Measurements from ENCODE around the gene SH3BP1. TPM values are rescaled to one million over a fixed set of nuclear protein-coding genes. Genes with fewer than 3 reads are reported as not detected.

The SH3BP1 gene
- polyA plus RNA-seq, 3 donors, result 20.0 to 214 (median 20.0) TPM

GRCh38 chr22:37662039-37662438 is 22.6 kb downstream of the SH3BP1 start:
- Mint-ChIP-seq H3K4me3 (peak overlapping the region; percentile 66 to 69), H3K9me3 (peaks cover 0 to 2% (median 0%) of the 10 kb centered on the region in 7 donors), H3K36me3 (peaks cover 9 to 20% of the 10 kb centered on the region in 2 donors), H3K27me3 (ENCODE audit: low read depth in 3 of 3) (peaks cover 0 to 7% (median 0%) of the 10 kb centered on the region in 3 donors), H3K4me1 (peaks cover 42% of the 10 kb centered on the region), H3K27ac (peak overlapping the region; percentile 21 to 92 (median 77))
- intact Hi-C loops (cut with micrococcal nuclease), result no loop called here
- H3K36me3 ChIP-seq (replicated peaks in 1 of 2; ENCODE audit: control insufficient read depth in 1 of 2, insufficient read depth in 2 of 2, low read length in 2 of 2), result peaks cover 6 to 17% of the 10 kb centered on the region in 2 donors
- H3K9me3 ChIP-seq (replicated peaks in 1 of 2; ENCODE audit: control insufficient read depth in 1 of 2, insufficient read depth in 1 of 2, low read length in 2 of 2), result no peaks in the 10 kb centered on the region
- peak overlapping the region in 1 of 3 experiments; percentile 25 for H3K4me3 ChIP-seq (replicated peaks in 1 of 3; ENCODE audit: low read depth in 2 of 3, low read length in 3 of 3)
- H3K9ac ChIP-seq (ENCODE audit: insufficient read depth, low read length, poor library complexity, severe bottlenecking), result no peak overlapping the region
- 47% methylated on average over 4 of the region's 5 CpGs for WGBS (ENCODE audit: insufficient coverage)
- H3K79me2 ChIP-seq (ENCODE audit: insufficient read depth, low read length), result peaks cover 58% of the 10 kb centered on the region
- no peak overlapping the region for H2AFZ ChIP-seq (ENCODE audit: insufficient read depth, low read depth, low read length, poor library complexity, severe bottlenecking)
- H3K4me1 ChIP-seq (ENCODE audit: control insufficient read depth in 1 of 2, insufficient read depth in 2 of 2, low read length in 2 of 2), result peaks cover 42 to 51% of the 10 kb centered on the region in 2 donors
- no peaks in the 10 kb centered on the region for H3K27me3 ChIP-seq (ENCODE audit: control insufficient read depth in 2 of 2, insufficient read depth in 2 of 2, low read length in 2 of 2)
- peaks cover 27% of the 10 kb centered on the region for H4K20me1 ChIP-seq (ENCODE audit: insufficient read depth, low read length)
- H3K4me2 ChIP-seq (replicated peaks; ENCODE audit: extremely low read depth, low read length, poor library complexity, severe bottlenecking), result peak overlapping the region; percentile 26
- no peak for TF ChIP-seq CTCF (IDR thresholded peaks at IDR 0.05)
- peak in 2 of 3 donors; percentile 42 to 52 for DNase-seq
- H3K27ac ChIP-seq (ENCODE audit: low read depth in 1 of 2, low read length in 2 of 2), result peak overlapping the region; percentile 14 to 66

DNA sequence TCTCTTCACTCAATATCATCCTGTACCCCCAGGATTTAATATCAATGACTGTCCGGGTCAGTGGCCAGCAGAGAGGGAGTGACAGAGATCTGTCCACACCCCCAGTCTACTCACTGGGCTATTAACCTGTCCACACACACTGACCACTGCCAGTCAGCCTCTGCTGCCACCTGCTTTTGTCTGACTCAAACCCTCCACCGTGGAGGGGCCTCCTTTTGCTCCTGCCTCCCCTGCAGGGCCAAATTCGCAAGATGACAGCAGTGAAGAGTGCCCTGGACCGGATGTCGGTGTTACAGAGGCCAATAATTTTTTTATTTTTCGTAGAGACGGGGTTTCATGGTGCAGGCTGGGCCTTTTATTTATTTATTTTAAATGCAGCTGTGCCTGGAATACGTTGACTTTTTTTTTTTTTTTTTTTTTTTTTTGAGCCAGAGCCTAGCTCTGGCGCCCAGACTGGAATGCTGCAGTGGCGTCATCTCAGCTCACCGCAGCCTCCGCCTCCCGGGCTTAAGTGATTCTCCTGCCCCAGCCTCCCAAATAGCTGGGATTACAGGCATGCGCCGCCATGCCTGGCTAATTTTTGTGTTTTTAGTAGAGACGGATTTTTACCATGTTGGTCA is 24.2 kb downstream of the SH3BP1 start:
- intact Hi-C loops (cut with micrococcal nuclease), result no loop called here
- H3K4me3 Mint-ChIP-seq, result no peak overlapping the region
- WGBS (ENCODE audit: insufficient coverage), result 97% methylated on average over 12 of the region's 16 CpGs

More for the DNA sequence above, 24.2 kb downstream of the SH3BP1 start:
- Histone ChIP-seq H4K20me1 (ENCODE audit: insufficient read depth, low read length) (peaks cover 21% of the 10 kb centered on the region), H3K9ac (ENCODE audit: insufficient read depth, low read length, poor library complexity, severe bottlenecking) (no peak overlapping the region), H3K4me1 (ENCODE audit: control insufficient read depth in 1 of 2, insufficient read depth in 2 of 2, low read length in 2 of 2) (peaks cover 32 to 39% of the 10 kb centered on the region in 2 donors), H2AFZ (ENCODE audit: insufficient read depth, low read depth, low read length, poor library complexity, severe bottlenecking) (no peak overlapping the region), H3K9me3 (replicated peaks in 1 of 2; ENCODE audit: control insufficient read depth in 1 of 2, insufficient read depth in 1 of 2, low read length in 2 of 2) (no peaks in the 10 kb centered on the region), H3K4me3 (replicated peaks in 1 of 3; ENCODE audit: low read depth in 2 of 3, low read length in 3 of 3) (no peak overlapping the region), H3K27ac (ENCODE audit: low read depth in 1 of 2, low read length in 2 of 2) (no peak overlapping the region), H3K27me3 (ENCODE audit: control insufficient read depth in 2 of 2, insufficient read depth in 2 of 2, low read length in 2 of 2) (no peaks in the 10 kb centered on the region), H3K79me2 (ENCODE audit: insufficient read depth, low read length) (peaks cover 58% of the 10 kb centered on the region), H3K36me3 (replicated peaks in 1 of 2; ENCODE audit: control insufficient read depth in 1 of 2, insufficient read depth in 2 of 2, low read length in 2 of 2) (peaks cover 6 to 17% of the 10 kb centered on the region in 2 donors), H3K4me2 (replicated peaks; ENCODE audit: extremely low read depth, low read length, poor library complexity, severe bottlenecking) (no peak overlapping the region)
- no peak for DNase-seq
- peaks cover 0 to 7% (median 0%) of the 10 kb centered on the region in 3 donors for H3K27me3 Mint-ChIP-seq (ENCODE audit: low read depth in 3 of 3)
- peaks cover 9 to 26% of the 10 kb centered on the region in 2 donors for H3K36me3 Mint-ChIP-seq
- H3K4me1 Mint-ChIP-seq, result peaks cover 33% of the 10 kb centered on the region
- H3K9me3 Mint-ChIP-seq, result peaks cover 0 to 2% (median 0%) of the 10 kb centered on the region in 7 donors
- TF ChIP-seq CTCF (IDR thresholded peaks at IDR 0.05), result no peak
- peak overlapping the region in 2 of 7 donors; percentile 68 to 78 for H3K27ac Mint-ChIP-seq

All from CD14-positive monocyte (primary cell).